ENCODE data around the gene CUL7. TPM values are rescaled to one million over a fixed set of nuclear protein-coding genes. Genes with fewer than 3 reads are reported as not detected.

The CUL7 gene
- total and polyA plus RNA-seq, 2 experiments from 2014 or later, result 21.8 to 54.1 TPM

DNA sequence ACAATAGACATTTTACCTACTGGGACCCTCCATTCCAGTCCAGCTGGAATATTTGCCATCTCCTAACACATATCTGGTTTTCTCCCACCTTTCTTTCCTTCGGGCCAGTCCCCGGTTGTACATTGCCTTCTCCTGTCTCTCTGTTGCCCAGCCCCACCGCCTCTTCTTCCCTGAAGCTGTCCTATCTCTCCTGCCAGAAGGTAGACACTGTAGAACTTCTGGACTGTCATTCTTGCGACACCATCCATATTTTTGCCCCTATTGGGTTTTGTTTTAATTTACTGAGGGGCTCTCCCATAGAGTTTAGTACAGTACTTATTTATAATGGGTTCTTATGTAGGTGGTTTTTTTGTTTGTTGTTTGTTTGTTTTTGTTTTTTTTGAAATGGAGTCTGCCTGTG, 27.4 kb upstream of the CUL7 start:
- Histone ChIP-seq H3K4me2 (ENCODE audit: unreplicated experiment) (no peak overlapping the region), H3K79me2 (ENCODE audit: insufficient read depth) (peaks cover 98% of the 10 kb centered on the region), H3K9me2 (ENCODE audit: insufficient read depth) (no peaks in the 10 kb centered on the region), H3K9me3 (ENCODE audit: low read depth) (no peaks in the 10 kb centered on the region), H3K4me1 (ENCODE audit: insufficient read depth) (peaks cover 17% of the 10 kb centered on the region), H3K27ac (no peak overlapping the region), H3K36me3 (ENCODE audit: low read depth) (no peaks in the 10 kb centered on the region), H3K9ac (no peak overlapping the region), H3F3A (ENCODE audit: insufficient read depth) (peaks cover 8% of the 10 kb centered on the region; the same call in 1 of the 2 replicates), H3K4me3 (no peak overlapping the region), H2AFZ (no peak overlapping the region), H3K27me3 (replicated peaks; ENCODE audit: insufficient read depth) (no peaks in the 10 kb centered on the region), H4K20me1 (ENCODE audit: insufficient read depth) (no peaks in the 10 kb centered on the region)
- WGBS, 2 experiments (ENCODE audit: low coverage in 1 of 2, low lambda C conversion rate in 2 of 2, missing lambda C conversion rate in 2 of 2), result 68 to 69% methylated on average over 4 of the region's 4 CpGs
- DNase-seq, result no peak
- in situ Hi-C loops (cut with MboI), result no loop called here
- TF ChIP-seq EZH2 (IDR thresholded peaks at IDR 0.05; ENCODE audit: insufficient read depth, poor library complexity, severe bottlenecking) (no peak), EZH2phosphoT487 (IDR thresholded peaks at IDR 0.05; ENCODE audit: insufficient read depth, low read depth) (no peak)

- H3K79me2 ChIP-seq (ENCODE audit: insufficient read depth), result peaks cover 74% of the 10 kb centered on the region
- no peak for TF ChIP-seq EZH2phosphoT487 (IDR thresholded peaks at IDR 0.05; ENCODE audit: insufficient read depth, low read depth)
- peak overlapping the region; percentile 94; the same call in 1 of the 2 replicates for H3K4me3 ChIP-seq
- no peak overlapping the region for H2AFZ ChIP-seq
- H3K27ac ChIP-seq, result peak overlapping the region; percentile 85
- no peaks in the 10 kb centered on the region for H3K9me3 ChIP-seq (ENCODE audit: low read depth)
- H3K4me2 ChIP-seq (ENCODE audit: unreplicated experiment), result peak overlapping the region; percentile 89
- no peaks in the 10 kb centered on the region for H3K27me3 ChIP-seq (replicated peaks; ENCODE audit: insufficient read depth)
- H3K9me2 ChIP-seq (ENCODE audit: insufficient read depth), result no peaks in the 10 kb centered on the region
- H3F3A ChIP-seq (ENCODE audit: insufficient read depth), result peaks cover 8% of the 10 kb centered on the region; the same call in 1 of the 2 replicates
- peaks cover 30% of the 10 kb centered on the region for H3K4me1 ChIP-seq (ENCODE audit: insufficient read depth)
- H4K20me1 ChIP-seq (ENCODE audit: insufficient read depth), result no peaks in the 10 kb centered on the region
- 45 to 54% methylated on average over 2 of the region's 2 CpGs for WGBS, 2 experiments (ENCODE audit: low coverage in 1 of 2, low lambda C conversion rate in 2 of 2, missing lambda C conversion rate in 2 of 2)
- peak; percentile 50 for DNase-seq
- no peaks in the 10 kb centered on the region for H3K36me3 ChIP-seq (ENCODE audit: low read depth)
- H3K9ac ChIP-seq, result peak overlapping the region; percentile 93
- in situ Hi-C loops (cut with MboI), result no loop called here
Measured at GRCh38 chr6:43078691-43079090, 25.0 kb upstream of the CUL7 start.

GRCh38 chr6:43077981-43078511, 24.4 kb upstream of the CUL7 start:
- no peak for TF ChIP-seq EZH2phosphoT487 (IDR thresholded peaks at IDR 0.05; ENCODE audit: insufficient read depth, low read depth)
- Histone ChIP-seq H3F3A (ENCODE audit: insufficient read depth) (peaks cover 8% of the 10 kb centered on the region; the same call in 1 of the 2 replicates), H3K79me2 (ENCODE audit: insufficient read depth) (peaks cover 68% of the 10 kb centered on the region), H3K4me1 (ENCODE audit: insufficient read depth) (peaks cover 30% of the 10 kb centered on the region), H3K9ac (peak overlapping the region; percentile 93), H2AFZ (no peak overlapping the region), H3K36me3 (ENCODE audit: low read depth) (no peaks in the 10 kb centered on the region), H4K20me1 (ENCODE audit: insufficient read depth) (no peaks in the 10 kb centered on the region), H3K9me3 (ENCODE audit: low read depth) (no peaks in the 10 kb centered on the region), H3K4me3 (peak overlapping the region; percentile 94), H3K27ac (peak overlapping the region; percentile 85), H3K9me2 (ENCODE audit: insufficient read depth) (no peaks in the 10 kb centered on the region), H3K27me3 (replicated peaks; ENCODE audit: insufficient read depth) (no peaks in the 10 kb centered on the region), H3K4me2 (ENCODE audit: unreplicated experiment) (peak overlapping the region; percentile 89)
- WGBS, 2 experiments (ENCODE audit: low coverage in 1 of 2, low lambda C conversion rate in 2 of 2, missing lambda C conversion rate in 2 of 2), result 58 to 66% methylated on average over 6 of the region's 6 CpGs
- in situ Hi-C loops (cut with MboI), result no loop called here
- peak; percentile 82 for DNase-seq

GRCh38 chr6:43077333-43077809, 23.7 kb upstream of the CUL7 start:
- 11 to 12% methylated on average over 8 of the region's 8 CpGs for WGBS, 2 experiments (ENCODE audit: low coverage in 1 of 2, low lambda C conversion rate in 2 of 2, missing lambda C conversion rate in 2 of 2)
- H2AFZ ChIP-seq, result peak overlapping the region; percentile 77
- DNase-seq, result no peak
- peak overlapping the region; percentile 93 for H3K9ac ChIP-seq
- peak overlapping the region; percentile 85 for H3K27ac ChIP-seq
- H3K4me3 ChIP-seq, result peak overlapping the region; percentile 94
- no peaks in the 10 kb centered on the region for H3K9me2 ChIP-seq (ENCODE audit: insufficient read depth)
- H4K20me1 ChIP-seq (ENCODE audit: insufficient read depth), result no peaks in the 10 kb centered on the region
- no peaks in the 10 kb centered on the region for H3K9me3 ChIP-seq (ENCODE audit: low read depth)
- TF ChIP-seq EZH2phosphoT487 (IDR thresholded peaks at IDR 0.05; ENCODE audit: insufficient read depth, low read depth) (no peak), EZH2 (IDR thresholded peaks at IDR 0.05; ENCODE audit: insufficient read depth, poor library complexity, severe bottlenecking) (no peak)
- H3K27me3 ChIP-seq (replicated peaks; ENCODE audit: insufficient read depth), result no peaks in the 10 kb centered on the region
- peak overlapping the region; percentile 89 for H3K4me2 ChIP-seq (ENCODE audit: unreplicated experiment)
- H3K36me3 ChIP-seq (ENCODE audit: low read depth), result no peaks in the 10 kb centered on the region
- peaks cover 8% of the 10 kb centered on the region; the same call in 1 of the 2 replicates for H3F3A ChIP-seq (ENCODE audit: insufficient read depth)
- H3K4me1 ChIP-seq (ENCODE audit: insufficient read depth), result peaks cover 30% of the 10 kb centered on the region
- in situ Hi-C loops (cut with MboI), result no loop called here
- peaks cover 61% of the 10 kb centered on the region for H3K79me2 ChIP-seq (ENCODE audit: insufficient read depth)
